ENCODE results near the gene NELFB.

The NELFB gene

DNA sequence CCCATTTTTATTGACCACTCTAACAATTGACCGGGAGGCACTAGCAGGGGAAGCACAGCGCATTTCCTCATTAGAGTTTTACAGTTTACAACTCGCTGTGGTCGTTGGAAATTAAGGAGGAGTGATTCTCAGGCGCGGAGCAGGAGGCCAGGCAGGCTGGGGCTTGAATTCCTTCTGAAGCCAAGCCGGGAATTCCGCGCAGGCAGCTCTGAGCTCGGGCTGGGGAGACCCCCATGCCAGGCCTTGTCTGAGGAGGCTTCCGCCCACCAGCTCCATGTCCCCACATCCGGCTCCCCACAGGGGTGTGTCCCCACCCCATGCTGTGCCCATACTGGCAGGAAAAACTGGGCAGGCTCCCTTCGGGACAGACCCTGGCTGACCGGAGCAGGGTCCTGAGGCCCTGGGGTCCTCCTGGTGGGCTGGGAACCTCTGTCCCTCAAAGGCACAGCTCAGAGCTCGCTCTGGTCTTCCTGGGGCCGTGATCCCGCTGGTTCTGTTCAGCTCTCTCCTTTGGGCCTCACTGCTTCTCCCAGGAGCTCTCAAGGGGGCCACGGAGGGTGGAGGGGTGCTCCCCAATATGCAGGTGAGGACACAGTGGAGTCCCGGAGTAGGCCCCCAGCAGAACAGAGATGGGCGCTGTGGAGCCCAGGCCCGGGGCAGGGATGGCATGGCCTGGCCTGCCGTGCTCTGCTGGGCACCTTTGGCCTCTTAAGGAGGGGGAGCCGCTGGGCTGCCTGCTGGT, 48.2 kb downstream of the NELFB start:
- no peak for DNase-seq (ENCODE audit: low spot score)

DNA sequence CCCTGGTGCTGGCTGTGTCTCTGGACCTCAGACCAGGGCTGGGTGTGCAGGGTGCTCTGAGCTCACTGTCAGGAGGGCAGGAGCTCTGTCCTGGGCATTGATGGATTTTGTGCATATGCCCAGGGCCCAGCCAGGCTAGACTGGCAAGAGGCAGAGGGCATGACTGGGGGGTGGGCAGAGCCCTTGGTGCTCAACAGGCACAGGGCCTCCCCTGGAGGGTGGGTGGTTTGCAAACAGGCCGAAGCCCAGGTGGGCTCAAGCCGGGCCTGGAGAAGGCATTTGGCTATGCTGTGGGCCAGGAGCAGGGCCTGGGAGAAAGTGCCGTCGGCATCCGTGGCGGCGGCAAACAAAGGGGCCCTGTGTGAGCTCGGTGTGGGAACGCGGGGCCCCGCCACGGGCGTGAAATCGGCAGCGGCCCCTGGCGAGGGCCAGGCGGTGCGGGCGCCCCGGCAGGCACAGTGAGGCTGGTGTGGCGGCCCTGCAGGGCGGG, 48.8 kb downstream of the NELFB start:
- no peak for DNase-seq (ENCODE audit: low spot score)

DNA sequence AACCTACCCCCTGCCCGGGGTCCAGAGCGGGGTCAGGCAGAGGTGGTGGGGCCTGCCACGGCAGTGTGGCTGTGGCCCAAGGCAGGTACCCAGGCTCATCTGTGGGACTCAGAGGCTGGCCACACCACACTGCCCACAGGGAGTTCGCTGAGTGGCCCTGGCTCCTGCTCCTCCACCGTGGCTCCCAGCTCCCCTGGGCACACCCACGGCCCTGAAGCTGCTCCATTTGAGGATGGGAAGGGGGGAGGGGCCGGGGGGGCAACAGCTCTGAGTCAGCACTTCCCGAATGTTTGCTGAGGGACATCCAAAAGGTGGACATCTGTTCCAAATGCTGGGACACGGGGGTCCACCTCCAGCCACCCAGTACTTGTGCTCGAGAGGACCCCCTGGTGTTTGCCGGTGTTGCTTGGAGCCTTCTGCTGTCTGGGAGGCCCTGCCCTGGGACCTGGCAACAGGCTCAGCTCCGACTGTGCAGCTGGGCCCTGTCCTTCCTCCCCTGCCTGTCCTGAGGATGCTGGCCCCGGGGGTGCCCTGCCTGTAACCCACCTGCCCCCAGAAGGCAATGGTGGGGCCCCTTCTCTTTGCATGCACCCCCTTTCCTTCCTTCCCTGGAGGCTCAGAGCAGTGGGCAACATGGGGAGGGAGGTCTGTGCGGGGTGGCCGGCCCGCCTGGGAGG, 49.4 kb downstream of the NELFB start:
- no peak for DNase-seq (ENCODE audit: low spot score)

DNA sequence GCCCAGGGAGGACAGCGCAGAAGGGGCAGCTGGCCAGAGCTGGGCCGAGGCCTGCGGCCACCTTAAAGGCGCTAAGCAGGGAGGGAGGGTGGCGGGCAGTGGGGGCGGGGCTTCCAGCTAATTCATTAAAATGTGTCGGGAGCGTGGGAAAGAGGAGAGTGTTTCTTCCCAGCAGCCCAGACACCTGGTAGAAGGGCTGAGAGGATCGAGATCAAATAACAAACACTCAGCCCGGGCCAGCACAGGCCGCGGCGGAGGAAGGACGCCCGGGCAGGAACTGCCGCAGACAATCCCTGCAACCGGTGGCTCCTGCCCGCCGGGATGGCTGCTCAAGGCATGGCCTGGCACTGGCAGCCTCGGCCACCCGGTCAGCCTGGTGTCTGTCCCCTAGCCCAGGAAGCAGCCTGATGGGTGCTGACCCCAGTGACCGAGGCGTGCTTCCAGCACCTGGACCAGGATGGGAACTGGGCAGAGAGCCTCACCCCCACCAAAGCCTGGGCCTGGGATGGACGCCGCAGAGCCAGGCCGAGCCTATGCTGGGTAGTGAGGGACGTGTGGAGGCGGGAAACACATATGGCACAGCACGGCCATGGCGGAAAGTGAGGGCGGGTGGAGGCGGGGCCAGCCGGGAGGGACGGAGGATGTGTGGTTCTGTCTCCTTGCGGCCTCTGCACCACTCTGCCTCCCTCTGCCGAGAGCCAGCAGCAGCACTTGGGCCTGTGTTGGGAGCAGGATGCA, 50.1 kb downstream of the NELFB start:
- no peak for DNase-seq (ENCODE audit: low spot score)

DNA sequence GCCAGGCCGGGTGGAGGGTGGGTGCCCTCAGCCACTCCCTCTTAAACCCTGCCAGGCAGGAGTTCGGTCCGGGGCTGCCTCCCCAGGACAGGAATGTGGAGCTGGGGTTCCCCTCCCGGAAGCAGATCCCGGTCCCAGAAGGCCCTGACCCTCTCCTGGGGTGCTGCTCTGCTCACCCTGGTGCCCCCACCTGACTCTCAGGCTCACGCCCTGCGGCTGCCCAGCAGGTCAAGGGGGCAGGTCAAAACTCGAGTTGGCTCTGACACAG, 50.6 kb downstream of the NELFB start:
- no peak for DNase-seq (ENCODE audit: low spot score)

DNA sequence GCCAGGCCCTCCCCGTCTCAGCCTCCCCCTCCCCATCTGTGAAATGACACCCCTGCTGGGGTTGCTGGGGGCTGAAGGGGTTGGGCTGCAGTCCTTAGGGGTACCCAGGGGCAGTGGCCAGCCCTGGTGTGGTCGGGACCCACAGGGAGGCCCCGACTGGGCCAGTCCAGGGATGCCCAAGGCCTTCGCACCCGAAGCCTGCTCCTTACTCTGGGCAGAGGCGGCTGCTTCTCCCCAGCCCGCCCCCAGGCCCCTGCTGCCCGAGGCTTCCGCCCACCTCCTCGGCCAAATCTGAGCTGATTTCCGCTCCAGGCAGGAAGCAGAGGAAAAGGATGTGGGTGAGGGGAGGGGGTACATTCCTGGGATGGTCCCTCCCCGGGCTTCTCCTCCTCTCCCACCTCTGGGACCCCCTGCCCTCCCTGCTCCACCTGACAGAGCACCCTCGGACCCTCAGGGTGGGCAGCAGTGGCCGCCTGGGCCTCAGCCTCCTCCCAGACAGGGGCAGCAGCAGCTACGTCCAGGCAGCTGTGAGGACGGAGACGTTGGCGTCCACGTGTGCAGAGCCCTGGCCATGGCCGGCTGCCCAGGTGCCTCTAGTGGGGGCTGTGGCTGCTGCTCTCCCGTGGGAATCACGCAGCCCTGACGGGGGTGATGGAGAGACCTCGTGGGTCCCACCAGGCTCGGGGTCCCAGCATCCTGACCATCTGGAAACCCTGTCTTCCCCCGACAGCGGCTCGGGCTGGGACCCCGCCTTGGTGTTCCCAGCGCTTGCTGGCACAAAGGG, 51.1 kb downstream of the NELFB start:
- no peak for DNase-seq (ENCODE audit: low spot score)

DNA sequence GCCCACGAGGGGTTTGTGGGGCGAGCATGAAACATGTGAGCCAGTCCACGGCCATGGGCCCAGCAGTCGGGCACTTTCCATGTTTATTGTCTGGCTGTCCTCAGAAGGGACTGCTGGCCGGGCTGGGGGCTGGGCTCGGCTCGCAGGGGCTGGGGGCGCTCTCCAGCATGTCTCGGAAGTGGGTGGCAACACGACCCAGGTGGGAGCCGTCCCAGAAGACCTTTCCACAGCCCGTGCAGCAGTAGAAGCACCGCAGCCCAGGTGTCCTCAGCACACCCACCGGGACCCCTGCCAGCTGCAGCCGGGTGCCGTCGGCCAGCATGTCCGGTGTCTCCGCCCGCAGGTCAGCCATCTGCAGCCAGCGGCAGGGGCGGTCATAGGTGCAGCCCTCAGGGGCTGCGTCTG, 51.7 kb downstream of the NELFB start:
- DNase-seq (ENCODE audit: low spot score) = no peak

DNA sequence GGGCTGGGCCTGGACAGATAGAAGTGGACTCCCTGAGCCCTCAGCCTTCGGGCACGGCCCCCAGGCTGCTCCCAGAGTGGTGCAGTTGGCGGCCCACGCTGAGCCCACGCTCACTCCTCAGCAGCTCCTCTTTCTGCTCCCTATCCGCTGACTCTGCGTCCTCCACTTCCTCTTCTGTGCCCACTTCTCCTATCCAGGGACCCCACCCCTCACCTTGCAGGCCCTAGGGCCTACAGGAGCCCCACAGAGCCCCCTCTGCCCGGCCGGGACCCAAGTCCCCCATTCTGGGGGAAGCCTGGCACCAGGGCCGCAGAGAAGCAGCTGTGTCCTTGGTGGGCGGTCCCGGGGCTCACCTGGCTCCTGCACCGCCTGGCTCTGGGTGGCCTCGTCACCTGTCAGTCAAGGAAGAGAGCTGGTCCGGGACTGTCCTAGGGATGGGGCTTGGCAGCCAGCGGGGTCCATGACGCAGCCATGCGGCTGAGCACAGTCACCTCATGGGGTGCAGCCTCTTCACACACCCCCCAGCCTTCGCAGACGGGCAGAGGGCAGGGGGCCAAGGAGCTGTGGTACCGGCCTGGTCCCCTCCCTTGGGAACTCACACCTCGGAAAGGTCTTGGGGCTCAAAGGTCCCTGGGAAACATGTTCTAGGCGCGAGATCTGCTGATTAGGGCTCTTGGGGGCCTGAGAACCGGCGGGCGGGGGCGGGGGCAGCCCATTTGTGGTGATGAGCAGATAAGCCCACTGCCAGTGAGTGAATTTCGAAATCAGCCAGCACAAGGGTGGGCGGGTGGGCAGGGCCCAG, 52.3 kb downstream of the NELFB start:
- no peak for DNase-seq (ENCODE audit: low spot score)

DNA sequence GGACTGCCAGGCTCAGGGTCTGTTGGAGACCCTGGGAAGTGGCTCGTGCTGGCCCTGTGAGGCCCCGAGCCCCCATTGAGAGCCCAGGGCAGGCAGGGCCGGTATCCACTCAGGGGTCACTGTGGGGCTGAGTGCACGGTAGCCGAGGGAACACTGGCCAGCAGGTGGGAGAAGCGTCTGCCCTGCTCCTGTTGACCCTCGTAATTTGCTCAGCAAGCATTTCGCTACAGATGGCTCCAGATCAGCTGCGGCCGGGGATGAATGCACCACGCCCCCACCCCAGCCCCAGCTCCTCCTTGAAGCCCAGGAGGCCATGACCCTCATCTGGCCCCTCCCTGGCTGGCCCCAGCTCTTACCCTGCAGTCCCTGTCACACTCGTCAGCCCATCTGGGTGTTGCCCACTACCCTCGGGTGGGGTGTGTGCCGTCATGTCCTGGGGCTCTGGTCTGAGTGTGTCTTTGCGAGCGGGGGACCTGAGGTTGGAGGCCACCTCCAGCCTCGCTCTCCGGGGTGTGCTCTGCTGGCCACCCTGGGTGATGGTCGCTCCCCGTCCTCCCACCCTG, 53.0 kb downstream of the NELFB start:
- no peak for DNase-seq (ENCODE audit: low spot score)

DNA sequence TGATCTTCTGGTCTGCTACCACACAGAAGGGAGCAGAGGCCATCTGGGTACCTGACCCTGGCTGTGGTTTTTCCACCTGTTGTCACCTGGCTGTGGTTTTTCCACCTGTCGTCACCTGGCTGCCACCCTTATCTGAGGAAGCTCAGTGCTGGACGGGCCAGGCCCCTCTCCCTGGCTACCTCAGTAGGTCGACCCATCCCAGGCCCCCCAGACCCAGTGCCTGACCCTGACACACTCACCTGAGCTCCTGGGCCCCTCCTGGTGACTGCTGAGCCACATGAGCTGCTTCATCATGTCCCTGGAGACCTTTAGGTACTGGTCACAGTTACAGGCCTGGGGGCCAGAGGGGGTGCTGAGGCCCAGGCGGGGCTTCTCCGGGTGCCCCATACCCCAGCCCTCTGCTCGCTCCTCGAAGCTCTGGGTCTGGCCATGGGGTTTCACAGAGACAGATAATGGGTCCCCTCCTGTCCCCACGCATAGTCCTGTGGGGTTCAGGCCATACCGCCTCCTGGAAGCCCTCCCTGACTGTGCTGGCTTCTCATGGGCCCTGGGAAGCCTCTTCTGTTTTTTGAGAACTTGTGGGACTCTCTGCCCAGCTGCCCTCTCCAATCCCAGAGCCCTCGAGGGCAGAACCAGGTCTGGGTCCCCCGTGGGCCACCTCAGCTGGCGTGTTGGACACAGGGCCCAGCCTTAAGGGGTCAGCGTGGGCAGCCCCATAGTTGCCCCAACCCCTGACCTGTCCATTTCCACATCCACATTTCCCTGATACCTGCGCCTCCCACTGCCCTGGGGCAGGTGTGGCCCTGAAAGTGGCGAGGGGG, 54.5 kb downstream of the NELFB start:
- no peak for DNase-seq (ENCODE audit: low spot score)

DNA sequence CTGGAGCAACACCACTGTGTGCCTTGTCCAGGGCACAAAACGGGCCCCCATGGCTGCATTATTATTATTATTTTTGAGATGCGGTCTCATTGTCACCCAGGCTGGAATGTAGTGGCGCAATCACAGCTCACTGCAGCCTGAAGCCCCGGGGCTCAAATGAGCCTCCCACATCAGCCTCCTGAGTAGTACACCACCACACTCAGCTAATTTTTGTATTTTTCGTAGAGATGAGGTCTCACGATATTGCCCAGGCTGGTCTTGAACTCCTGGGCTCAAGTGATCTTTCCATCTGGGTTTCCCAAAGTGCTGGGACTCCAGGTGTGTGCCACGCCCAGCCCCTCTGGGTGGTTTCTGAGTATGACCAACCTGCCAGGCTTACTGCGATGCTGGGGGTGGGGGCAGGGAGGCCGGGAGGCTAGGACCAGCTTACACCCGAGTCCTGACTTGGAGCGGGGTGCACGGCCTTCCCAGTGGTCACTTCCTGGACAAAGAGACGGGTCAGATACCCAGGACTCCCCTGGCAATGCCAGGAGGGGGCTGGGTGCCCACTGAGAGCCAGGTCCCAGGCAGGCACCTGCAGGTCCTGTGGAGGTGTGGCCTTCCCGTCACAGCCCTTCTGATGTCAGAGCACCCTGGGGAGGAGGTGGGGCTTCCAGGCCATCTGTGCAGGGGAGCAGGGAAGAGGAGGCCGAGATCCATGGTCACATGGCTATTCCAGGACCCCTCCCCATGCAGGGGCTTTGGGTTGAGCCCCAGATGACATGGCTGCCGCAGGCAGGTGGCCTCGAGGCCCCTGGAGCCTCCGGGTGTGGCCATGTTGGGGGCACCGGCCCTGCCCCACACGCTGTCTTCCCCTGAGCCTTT, 55.3 kb downstream of the NELFB start:
- no peak for DNase-seq (ENCODE audit: low spot score)

DNA sequence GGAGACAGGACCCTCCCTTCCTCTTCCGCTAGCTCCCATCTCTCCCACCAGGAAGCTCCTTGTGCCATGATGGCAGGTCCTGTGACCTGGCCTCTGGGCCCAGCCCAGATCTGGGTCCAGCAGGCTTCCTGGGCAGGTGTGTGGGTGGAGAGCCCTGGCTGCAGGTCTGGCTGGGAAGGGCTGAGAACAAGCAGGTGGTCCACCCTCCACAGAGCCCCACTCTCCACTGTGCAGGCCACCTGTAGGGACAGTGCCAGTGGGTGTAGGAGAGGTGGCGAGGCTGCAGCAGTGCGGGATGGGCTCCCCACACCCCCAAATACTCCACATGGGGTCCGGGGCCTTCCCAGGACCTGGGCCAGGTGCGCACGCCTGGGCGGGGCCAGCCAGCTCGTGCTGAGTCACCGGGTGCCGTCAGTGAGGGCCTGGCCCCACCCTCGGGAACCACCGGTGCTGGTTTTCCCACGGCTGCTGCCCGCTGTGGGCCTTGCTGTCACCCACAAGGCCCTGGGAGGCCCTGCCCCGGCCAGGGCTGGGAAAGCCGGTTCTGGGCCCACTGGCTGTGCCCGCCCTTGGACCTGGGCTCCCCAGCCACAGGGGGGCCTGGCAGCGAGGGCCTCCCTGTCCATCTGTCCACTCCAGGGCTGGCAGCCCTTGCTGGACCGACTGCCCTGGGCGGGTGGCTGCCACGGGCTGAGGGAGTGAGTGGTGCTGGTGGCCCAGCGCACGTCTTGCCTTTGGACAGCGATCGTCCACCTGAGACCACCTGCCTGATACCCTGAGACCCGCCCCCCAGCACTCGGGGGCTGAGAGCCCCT, 56.3 kb downstream of the NELFB start:
- no peak for DNase-seq (ENCODE audit: low spot score)

DNA sequence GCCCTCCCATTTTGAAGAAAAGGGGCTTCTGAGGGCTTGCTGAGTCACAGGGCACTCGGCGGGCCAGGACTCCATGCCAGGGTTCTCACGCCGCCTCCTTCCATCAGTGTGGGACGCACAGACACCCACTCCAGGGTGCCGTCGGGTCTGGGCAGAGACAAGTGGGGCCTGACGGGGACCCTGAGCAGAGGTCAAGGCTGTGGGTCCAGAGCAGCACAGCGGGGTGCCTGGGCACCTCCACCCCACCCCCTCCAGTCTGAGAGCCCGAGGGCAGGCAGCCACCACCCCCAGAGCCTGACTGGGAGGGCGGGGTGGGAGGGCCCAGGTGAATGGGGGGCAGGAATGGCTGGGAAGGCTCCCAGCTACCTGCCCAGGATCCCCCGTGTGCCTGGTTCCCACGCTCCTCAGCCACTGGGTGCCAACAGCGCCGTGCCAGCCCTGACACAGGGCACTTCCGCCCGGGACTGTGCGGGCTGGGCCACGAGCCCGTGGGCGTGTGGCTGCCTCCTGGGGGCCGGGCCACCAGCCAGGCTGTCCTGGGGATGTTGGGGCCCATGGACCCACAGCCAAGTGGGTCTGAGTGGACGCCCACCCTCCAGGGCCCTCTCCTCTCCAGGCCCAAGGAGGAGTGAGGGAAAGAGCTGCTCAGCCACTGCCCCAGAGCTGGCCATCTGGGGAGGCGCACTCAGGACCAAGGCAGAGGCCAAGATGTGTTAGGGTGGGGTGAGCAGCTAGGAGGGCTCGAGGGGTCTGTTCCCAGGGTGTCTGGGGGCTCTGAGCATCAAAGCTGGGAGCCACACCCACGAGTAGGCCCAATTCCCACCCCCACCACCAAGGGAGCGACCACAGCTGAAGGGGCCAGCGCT, 57.1 kb downstream of the NELFB start:
- DNase-seq (ENCODE audit: low spot score) = no peak

DNA sequence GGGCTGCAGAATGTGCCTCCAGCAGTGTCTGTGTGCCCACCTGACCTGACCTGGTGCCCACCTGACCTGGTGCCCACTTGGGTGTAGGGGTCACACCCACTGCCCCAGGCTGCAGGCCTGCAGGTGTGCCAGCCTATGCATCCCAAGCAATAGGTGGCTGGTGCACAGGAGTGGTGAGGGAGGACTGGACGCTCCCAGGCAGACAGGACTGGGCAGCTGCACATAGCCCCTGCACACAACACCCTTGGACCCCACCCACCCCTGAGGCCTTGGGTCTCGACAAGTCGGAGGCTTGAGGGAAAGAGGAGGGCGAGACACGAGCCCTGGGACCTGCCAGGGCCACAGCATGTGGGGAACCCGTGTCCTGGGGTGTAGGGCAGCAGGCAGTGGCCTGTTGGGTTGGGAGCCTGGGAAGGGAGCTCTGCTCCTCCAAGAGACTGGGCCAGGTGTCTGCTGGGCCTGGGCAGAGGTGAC, 57.8 kb downstream of the NELFB start:
- no peak for DNase-seq (ENCODE audit: low spot score)

DNA sequence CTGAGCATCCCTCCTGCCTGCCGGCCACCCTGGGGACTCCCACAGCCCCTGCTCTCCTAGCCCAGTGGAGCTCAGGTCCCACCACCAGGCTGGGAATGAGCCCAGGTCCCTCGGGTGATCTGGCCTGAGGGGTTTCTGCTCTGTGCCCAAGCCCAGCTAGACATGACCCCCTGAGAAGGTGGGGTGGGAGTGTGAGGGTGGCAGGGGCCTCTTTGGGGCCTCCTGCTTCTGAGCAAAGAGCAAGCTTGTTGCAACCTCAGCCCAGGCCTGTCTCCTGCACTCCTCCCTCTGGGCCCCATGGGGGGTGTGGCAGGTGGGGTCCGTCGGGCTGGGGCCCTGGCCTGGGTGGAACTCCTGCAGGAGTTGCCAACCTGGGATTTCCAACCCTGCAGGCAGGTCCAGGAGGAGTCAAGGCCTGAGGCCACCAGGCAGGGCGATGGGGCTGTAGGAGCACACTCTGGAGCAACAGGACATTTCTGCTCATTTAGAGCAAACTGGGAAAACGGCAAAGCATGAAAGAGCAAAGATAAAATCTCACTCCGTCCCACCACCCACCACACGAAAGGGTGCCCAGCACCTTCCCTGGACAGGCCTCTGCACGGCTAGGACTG, 58.3 kb downstream of the NELFB start:
- DNase-seq (ENCODE audit: low spot score) = no peak

DNA sequence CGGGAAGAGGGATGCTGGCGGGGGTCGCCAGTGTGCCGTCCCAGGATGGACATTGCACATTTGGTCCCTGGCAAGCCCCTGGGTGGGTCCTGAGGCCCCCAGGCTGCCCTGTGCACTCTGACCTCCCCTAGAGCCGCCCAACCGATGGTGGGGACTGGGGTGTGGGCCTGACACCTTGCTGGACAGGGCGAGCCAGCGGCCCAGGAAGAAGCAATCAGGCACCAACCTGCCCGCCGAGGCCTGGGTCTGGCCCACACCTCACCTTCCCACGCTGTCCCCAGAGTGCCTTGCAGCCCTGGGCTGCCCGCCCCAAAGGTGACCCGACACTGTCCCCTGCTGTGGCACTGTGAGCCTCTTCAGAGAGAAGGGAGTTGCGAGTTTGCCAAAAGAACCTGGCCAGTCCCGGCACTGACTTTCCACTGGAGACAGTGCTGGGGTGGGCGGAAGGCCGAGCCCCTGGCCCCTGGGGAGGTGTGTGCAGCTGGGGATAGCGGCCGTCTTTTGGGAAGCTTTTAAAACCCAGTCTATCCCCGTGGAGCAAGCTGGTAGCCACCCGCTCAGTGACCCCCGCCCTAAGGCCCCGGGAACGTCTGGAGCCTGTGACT, 58.9 kb downstream of the NELFB start:
- DNase-seq (ENCODE audit: low spot score) = no peak

All from Ammon's horn (tissue), 1 donor.